NCI-H69 (cell line): ENCODE results near the gene PRXL2B.

Source experiments
- DNase-seq: peaks from one replicate; lab custom pipeline; 2025; lab: John Stamatoyannopoulos, UW

The PRXL2B gene

DNA sequence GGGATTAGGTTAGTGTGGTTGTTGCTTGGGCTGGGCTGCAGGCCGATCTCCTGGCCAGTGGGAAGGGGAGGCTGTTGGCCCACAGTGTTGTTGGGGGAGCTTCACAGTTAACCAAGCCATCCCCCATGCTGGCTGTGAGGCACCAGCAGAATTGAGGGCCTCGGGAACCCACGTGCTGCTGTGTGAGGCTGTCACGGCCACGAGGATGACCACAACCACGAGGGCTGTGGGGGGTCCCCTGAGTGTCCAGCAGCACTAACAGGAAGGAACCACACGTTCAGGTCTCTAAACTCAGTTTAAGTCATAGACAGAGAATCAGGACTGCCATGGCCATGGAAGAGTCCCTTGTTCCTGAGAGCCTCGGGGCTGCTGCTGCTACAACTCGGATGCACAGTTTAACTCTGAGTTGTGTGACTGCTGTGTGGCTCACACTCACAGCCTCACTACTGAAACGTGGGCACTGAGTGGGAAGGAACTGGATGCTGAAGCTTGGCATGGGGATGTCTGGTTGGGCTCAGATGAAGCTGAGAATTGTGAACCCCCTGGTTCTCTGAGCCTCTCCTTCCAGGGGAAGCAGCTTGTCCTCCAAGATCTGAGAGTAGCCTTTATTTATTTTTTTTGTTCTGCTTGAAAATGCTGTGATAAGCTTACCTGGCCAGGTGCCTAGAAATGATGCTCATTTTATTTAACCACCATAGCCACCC, 51.0 kb downstream of the PRXL2B start:
- DNase-seq: no peak

DNA sequence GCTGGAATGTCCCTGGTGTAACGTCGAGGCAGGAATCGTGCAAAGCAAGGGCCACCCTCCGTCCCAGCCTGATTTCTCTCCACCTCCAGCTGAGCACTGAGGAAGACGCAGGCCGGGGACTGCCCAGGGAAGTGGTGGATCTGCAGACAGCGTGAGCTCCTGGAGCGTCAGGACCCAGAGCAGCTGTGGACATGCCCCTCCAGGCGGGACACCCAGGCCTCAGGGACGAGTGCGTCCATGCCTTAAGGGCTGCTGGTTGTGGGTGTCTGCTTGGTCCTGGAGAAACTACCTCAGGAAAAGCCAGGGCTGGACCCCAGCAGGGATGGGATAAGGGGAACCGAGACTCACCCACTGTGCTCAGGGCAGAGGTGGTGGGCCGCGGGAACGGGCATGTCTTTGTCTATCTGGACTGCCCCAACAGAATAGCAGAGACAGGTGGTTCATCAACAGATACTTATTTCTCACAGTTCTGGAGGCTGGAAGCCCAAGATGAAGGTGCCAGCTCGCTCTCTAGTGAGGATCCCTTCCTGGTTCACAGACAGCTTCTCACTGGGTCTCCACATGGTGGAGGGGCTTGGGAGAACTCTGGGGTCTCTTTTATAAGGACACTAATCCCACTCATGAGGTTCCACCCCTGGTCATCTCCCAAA, 52.0 kb downstream of the PRXL2B start:
- DNase-seq: no peak

DNA sequence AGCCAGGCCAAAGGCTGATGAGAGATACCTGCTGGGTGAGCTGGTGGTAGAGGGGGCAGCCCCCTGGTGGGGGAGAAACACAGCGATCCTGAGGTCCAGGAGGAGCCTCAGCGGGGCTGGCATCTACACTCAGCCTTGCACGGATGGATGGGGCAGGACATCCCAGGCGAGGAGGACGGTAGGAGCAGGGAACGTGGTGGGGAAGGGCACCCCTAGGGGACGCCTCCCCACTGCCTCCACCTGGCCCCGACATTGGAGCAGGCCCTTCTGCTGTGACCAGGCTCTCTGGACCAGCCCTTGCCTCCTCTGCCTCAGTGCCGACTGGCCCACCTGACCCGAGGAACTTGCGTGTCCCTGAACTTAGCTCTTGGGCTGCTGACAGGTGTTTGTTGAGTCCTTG, 52.6 kb downstream of the PRXL2B start:
- no peak for DNase-seq

DNA sequence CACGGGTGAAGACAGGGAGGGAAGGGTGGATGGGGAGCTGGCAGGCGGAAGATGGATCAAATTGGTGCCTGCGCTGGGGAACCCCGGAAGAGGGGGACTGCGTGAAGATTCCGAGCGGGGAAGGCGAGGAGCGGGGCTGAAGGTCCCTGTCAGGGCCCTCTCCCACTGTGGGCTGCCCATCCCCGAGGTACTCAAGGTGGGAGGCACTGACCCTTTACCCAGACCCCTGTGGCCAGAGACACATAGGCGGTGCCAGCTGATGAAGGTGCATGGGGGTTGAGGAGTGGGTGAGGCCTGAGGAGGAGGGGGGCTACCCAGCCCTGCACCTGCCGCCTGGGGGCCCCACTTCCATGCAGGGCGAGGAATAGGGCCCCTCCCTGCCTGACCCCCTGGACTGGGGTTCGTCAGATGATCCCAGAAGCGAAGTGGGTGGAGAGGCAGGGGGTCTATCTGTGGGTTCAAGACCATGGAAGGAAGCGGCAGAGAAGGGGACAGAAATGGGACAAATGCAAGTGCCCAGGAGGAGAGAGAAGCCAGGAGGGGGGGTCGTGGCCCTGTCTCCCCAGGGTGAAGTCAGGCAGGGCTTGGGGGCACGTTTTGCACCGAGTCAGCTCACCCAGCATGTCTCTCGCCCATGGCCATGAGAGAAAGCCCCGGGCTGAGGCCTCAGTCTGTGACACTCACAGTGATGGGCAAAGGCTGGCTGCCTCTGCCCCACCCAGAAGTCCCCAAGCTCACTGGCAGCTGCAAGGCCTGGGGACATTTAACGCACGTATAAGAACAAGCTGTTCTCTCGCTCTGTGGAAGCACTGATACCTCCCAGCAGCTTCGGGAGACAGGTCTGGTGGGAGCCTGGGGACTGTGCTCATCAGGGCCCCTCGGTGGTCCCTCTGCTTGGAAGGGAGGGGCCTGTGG, 53.3 kb downstream of the PRXL2B start:
- DNase-seq: no peak

DNA sequence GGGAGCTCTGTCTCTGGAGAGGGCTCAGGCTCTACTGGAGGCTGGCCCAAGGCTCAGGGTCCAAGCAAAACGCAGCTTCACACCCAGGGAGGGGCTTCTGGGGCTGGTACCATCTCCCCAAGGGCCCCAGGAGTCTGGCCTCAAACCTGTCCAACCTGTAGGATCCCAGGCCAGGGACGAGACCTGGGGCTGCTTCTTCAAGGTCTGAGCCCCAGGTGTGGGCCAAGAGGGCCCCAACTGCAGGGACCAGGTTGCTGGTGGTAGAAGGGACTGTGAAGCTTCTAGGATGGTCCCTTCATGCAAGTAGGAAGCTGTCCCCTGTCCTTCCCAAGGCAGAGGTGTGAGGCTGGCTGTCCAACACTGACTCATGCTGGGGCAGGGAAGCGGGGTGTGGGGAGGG, 54.0 kb downstream of the PRXL2B start:
- DNase-seq: no peak
